ENCODE results near the gene MTLN. TPM values are rescaled to one million over a fixed set of nuclear protein-coding genes. Genes with fewer than 3 reads are reported as not detected.
A peak's percentile ranks its signal among the peaks of the same experiment; 100 is the strongest.
"Not testable (repeated sequence)": the region's sequence is repeated elsewhere in the genome, so short reads cannot be mapped to it uniquely, and the experiment has no call there.

The MTLN gene
- total and polyA plus RNA-seq, 4 donors: 29.4 to 322 (median 103) TPM

DNA sequence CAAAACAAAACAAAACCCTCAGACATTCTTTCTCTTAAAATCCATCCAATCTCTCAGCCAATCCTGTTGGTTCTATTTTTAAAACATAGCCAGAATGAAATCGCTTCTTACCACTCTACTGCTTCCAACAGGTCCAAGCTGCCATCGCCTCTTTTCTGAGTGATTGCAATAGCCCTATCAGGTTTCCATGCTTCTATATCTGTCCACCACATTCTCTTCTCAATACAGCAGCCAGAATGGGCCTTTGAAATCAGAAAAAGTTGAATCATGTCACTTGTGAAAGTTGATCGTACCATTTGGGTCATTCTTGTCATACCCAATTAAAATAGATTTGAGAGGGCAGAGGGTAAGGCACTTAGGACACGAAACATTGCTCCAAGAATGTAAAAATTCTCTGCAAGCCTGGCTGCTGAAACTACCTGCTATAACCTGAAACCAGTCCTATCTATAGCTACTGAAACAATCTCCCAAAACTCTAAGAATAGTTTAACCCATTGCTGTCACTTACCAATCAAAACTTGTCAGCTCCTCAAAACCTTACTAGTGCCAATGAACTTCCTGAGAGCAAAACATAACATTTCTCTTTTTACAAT is 3.3 kb upstream of the MTLN start:
- ATAC-seq (ENCODE audit: insufficient read depth, low FRiP score) (no peak), DNase-seq (no peak)
- Histone ChIP-seq H3K36me3 (ENCODE audit: control insufficient read depth in 4 of 4, insufficient read depth in 4 of 4, low read length in 4 of 4) (no peaks in the 10 kb centered on the region), H3K27me3 (ENCODE audit: control insufficient read depth in 3 of 3, insufficient read depth in 3 of 3, low read length in 2 of 3) (peaks cover 0 to 3% (median 0%) of the 10 kb centered on the region in 3 donors), H3K9ac (ENCODE audit: insufficient read depth in 1 of 2, low read length in 2 of 2) (no peak overlapping the region), H3K27ac (ENCODE audit: low read depth in 1 of 2, low read length in 1 of 2) (no peak overlapping the region), H3K4me1 (ENCODE audit: control insufficient read depth in 5 of 5, insufficient read depth in 5 of 5, low read length in 5 of 5) (peaks cover 0 to 6% (median 4%) of the 10 kb centered on the region in 5 donors), H3K4me3 (no peak overlapping the region), H3K9me3 (ENCODE audit: control insufficient read depth in 4 of 4, insufficient read depth in 3 of 4, low read length in 3 of 4) (peaks cover 0 to 1% (median 0%) of the 10 kb centered on the region in 4 donors)
- TF ChIP-seq, protein P1, sequence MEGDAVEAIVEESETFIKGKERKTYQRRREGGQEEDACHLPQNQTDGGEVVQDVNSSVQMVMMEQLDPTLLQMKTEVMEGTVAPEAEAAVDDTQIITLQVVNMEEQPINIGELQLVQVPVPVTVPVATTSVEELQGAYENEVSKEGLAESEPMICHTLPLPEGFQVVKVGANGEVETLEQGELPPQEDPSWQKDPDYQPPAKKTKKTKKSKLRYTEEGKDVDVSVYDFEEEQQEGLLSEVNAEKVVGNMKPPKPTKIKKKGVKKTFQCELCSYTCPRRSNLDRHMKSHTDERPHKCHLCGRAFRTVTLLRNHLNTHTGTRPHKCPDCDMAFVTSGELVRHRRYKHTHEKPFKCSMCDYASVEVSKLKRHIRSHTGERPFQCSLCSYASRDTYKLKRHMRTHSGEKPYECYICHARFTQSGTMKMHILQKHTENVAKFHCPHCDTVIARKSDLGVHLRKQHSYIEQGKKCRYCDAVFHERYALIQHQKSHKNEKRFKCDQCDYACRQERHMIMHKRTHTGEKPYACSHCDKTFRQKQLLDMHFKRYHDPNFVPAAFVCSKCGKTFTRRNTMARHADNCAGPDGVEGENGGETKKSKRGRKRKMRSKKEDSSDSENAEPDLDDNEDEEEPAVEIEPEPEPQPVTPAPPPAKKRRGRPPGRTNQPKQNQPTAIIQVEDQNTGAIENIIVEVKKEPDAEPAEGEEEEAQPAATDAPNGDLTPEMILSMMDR (IDR thresholded peaks at IDR 0.05; ENCODE audit: control extremely low read depth, extremely low read depth): no peak
- 75 to 83% methylated on average over 4 of the region's 4 CpGs for WGBS, 2 donors

DNA sequence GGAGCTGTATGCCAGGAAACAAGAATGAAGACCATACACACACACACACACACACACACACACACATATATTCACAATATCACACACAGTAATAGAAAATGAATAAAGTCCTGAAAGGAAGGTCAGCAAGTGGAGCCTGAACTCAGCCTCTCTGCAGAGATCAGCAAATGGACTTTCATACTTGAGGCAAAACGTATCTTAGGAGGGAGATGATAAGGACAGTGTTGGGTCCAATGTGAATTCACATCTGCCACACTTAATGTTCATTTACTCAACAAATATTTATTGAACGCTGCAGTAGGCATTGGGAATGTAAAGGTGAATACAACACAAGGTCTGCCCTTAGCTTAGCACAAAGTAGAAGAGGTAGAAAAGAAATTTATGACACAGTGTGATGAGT is 2.7 kb upstream of the MTLN start:
- Histone ChIP-seq H3K4me3 (no peak overlapping the region), H3K27me3 (ENCODE audit: control insufficient read depth in 3 of 3, insufficient read depth in 3 of 3, low read length in 2 of 3) (peaks cover 0 to 3% (median 0%) of the 10 kb centered on the region in 3 donors), H3K4me1 (ENCODE audit: control insufficient read depth in 5 of 5, insufficient read depth in 5 of 5, low read length in 5 of 5) (peaks cover 0 to 8% (median 4%) of the 10 kb centered on the region in 5 donors), H3K36me3 (ENCODE audit: control insufficient read depth in 4 of 4, insufficient read depth in 4 of 4, low read length in 4 of 4) (peaks cover 0 to 2% (median under 1%) of the 10 kb centered on the region in 4 donors), H3K9me3 (ENCODE audit: control insufficient read depth in 4 of 4, insufficient read depth in 3 of 4, low read length in 3 of 4) (peaks cover 0 to 1% (median 0%) of the 10 kb centered on the region in 4 donors), H3K9ac (ENCODE audit: insufficient read depth in 1 of 2, low read length in 2 of 2) (no peak overlapping the region), H3K27ac (ENCODE audit: low read depth in 1 of 2, low read length in 1 of 2) (no peak overlapping the region)
- TF ChIP-seq, protein P1 (IDR thresholded peaks at IDR 0.05; ENCODE audit: control extremely low read depth, extremely low read depth): no peak
- 62 to 78% methylated on average over 2 of the region's 2 CpGs for WGBS, 2 donors
- no peak for DNase-seq
- no peak for ATAC-seq (ENCODE audit: insufficient read depth, low FRiP score)

DNA sequence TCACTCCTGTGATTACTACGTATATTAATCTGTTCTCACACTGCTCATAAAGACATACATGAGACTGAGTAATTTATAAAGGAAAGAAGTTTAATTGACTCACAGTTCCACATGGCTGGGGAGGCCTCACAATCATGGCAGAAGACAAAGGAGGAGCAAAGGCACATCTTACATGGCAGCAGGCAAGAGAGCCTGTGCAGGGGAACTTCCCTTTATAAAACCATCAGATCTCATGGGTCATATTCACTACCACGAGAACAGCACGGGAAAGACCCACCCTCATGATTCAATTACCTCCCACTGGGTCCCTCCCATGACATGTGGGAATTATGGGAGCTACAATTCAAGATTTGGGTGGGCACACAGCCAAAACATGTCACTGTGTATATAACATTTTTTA is 1.2 kb upstream of the MTLN start:
- not testable (repeated sequence) for H3K4me3 ChIP-seq
- WGBS, 2 donors: 75 to 93% methylated on average over 3 of the region's 3 CpGs

DNA sequence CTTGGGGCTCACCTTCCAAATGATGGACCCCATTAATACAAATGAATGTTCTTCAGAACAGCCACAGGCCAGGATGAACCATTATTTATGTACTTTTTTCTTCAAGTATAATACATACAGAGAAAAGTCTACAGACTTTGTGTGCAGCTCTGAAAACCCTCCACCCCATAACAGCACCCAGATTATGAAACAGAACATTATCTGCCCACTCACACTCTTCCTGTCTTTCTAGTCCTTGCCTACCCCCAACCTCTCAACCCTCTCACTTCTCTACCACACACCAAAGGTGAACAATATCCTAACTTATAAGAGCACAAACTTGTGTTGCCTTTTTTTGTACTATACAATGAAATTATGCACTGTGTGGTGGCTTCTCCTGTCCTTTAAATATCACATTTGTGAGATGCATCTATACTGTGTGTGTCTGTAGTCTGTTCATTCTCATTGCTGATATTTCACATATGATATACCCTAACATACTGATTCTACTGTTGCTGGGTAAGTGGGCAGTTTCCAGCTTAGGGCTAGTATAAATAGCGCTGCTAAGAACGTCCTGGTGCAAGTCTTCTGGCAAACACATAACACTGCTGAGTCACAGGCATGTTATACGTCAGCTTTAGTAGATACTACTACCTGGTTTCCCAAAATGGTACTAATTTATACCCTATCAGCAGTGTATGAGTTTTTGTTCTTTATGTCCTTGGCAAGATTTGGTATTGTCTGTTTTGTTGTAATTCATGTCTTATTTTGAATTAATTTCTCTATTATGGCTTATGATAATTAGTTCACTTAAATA is 6.5 kb downstream of the MTLN start:
- WGBS, 2 donors: 52 to 59% methylated on average over 3 of the region's 3 CpGs
- H3K9me3 ChIP-seq (ENCODE audit: control insufficient read depth in 4 of 4, insufficient read depth in 3 of 4, low read length in 3 of 4): no peaks in the 10 kb centered on the region
- no peaks in the 10 kb centered on the region for H3K27me3 ChIP-seq (ENCODE audit: control insufficient read depth in 3 of 3, insufficient read depth in 3 of 3, low read length in 2 of 3)
- no peak overlapping the region for H3K4me3 ChIP-seq
- DNase-seq: no peak
- no peak overlapping the region for H3K9ac ChIP-seq (ENCODE audit: insufficient read depth in 1 of 2, low read length in 2 of 2)
- peaks cover 0 to 13% (median 7%) of the 10 kb centered on the region in 5 donors for H3K4me1 ChIP-seq (ENCODE audit: control insufficient read depth in 5 of 5, insufficient read depth in 5 of 5, low read length in 5 of 5)
- H3K36me3 ChIP-seq (ENCODE audit: control insufficient read depth in 4 of 4, insufficient read depth in 4 of 4, low read length in 4 of 4): peaks cover 0 to 13% (median 4%) of the 10 kb centered on the region in 4 donors
- ATAC-seq (ENCODE audit: insufficient read depth, low FRiP score): no peak
- H3K27ac ChIP-seq (ENCODE audit: low read depth in 1 of 2, low read length in 1 of 2): peak overlapping the region in 1 of 2 donors; percentile 90
- TF ChIP-seq, protein P1 (IDR thresholded peaks at IDR 0.05; ENCODE audit: control extremely low read depth, extremely low read depth): no peak

More for the DNA sequence above, 1.2 kb upstream of the MTLN start:
- not testable (repeated sequence) for H3K27ac ChIP-seq (ENCODE audit: low read depth in 1 of 2, low read length in 1 of 2); H3K9ac ChIP-seq (ENCODE audit: insufficient read depth in 1 of 2, low read length in 2 of 2); ATAC-seq (ENCODE audit: insufficient read depth, low FRiP score); DNase-seq; H3K9me3 ChIP-seq (ENCODE audit: control insufficient read depth in 4 of 4, insufficient read depth in 3 of 4, low read length in 3 of 4); H3K27me3 ChIP-seq (ENCODE audit: control insufficient read depth in 3 of 3, insufficient read depth in 3 of 3, low read length in 2 of 3); H3K36me3 ChIP-seq (ENCODE audit: control insufficient read depth in 4 of 4, insufficient read depth in 4 of 4, low read length in 4 of 4); H3K4me1 ChIP-seq (ENCODE audit: control insufficient read depth in 5 of 5, insufficient read depth in 5 of 5, low read length in 5 of 5)
